NCI-H82 (cell line): Measurements from ENCODE around the gene CTH.
"Not testable (repeated sequence)": the region's sequence is repeated elsewhere in the genome, so short reads cannot be mapped to it uniquely, and the experiment has no call there.

Source experiments
- DNase-seq: peaks from one replicate; lab custom pipeline; 2025; lab: John Stamatoyannopoulos, UW

CTH gene

DNA sequence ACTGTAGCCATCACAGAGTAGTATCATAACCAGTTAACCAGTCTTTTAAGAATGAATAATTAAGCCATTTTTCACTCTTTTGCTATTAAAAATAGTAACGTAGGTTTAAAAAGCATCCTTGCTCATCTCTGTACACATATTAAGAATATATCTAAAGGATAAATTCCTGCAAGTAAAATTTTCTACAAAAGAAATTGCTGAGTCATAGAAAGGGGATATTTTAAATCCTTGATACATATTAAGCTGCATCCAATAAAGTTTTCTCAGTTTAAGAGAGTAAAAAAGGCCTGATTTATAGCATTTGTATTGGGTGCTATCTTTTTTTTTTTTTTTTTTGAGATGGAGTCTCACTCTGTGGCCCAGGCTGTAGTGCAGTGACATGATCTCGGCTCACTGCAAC is 1.9 kb upstream of the CTH start:
- no peak for DNase-seq

GRCh38 chr1:70411360-70411844 is 334 bp downstream of the CTH start:
- DNase-seq: no peak

- no peak for DNase-seq
These were observed 4.8 kb downstream of the CTH start for GRCh38 chr1:70415882-70416281.

DNA sequence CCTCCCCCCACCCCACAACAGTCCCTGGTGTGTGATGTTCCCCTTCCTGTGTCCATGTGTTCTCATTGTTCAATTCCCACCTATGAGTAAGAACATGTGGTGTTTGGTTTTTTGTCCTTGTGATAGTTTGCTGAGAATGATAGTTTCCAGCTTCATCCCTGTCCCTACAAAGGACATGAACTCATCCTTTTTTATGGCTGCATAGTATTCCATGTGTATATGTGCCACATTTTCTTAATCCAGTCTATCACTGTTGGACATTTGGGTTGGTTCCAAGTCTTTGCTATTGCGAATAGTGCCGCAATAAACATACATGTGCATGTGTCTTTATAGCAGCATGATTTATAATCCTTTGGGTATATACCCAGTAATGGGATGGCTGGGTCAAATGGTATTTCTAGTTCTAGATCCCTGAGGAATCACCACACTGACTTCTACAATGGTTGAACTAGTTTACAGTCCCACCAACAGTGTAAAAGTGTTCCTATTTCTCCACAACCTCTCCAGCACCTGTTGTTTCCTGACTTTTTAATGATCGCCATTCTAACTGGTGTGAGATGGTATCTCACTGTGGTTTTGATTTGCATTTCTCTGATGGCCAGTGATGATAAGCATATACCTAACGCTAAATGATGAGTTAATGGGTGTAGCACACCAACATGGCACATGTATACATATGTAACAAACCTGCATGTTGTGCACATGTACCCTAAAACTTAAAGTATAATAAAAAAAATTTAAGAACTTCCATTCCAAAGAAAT is 8.1 kb downstream of the CTH start:
- not testable (repeated sequence) for DNase-seq

- no peak for DNase-seq
These were observed 9.3 kb downstream of the CTH start for GRCh38 chr1:70420320-70420719.

DNA sequence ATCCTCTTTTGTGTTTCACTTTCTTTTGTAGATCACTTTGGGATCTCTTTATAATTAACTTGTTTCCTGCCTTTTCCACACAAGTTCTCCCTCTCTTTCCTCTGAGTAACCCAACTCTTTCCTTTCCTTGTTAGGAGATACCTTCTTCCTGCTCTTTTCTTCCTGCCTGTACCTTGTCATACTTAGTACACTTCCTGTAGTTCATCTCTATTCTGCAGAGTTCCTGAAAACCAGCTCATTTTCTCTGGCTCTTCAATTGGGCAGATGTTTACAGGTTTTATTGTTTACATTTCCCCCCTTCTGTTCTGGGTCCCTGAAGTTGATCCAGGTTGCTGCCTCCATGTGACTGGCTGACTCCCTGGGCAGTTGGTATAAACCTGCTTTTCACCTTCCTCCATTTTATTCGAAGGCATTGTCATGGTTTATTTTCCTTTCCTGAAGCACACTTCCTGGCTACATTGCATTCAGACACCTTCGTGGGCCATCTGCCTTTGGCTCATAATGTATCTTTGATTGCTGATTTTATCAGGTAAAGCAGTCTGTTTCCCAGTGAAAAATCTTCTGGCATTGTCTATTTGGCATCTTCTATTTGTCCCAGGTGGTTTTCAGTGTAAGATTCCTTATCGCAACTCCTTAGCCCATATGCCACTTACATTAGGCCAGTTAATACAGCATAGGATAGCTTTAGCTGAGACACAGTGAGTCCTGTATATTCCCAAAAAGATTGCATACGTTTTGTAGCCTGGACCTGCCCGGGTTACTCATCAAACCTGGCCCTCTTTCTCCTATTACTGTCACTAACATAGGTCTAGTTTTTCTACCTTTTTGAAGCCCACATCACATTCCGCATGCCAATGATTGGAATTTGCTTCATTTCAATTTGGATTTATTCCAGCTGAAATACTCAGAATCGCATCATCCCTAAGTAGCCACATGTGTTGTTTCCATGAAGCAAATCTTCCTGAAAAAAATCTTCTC is 15.4 kb downstream of the CTH start:
- DNase-seq: no peak

DNA sequence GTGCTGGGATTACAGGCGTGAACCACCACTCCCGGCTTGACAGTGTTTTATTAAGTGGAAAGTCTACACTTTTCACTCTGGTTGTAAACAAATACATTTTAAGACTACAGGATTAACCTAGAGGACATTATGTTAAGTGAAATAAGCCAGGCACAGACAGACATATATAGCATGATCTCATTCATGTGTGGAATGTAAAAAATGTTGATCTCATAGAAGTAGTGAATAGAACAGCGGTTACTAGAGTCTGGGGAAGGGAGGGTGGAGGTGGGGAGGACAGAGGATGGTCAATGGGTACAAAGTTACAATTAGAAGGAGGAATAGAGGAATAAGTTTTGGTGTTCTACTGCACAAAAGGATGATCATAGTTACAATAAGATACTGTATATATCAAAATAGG is 16.9 kb downstream of the CTH start:
- DNase-seq: no peak

DNA sequence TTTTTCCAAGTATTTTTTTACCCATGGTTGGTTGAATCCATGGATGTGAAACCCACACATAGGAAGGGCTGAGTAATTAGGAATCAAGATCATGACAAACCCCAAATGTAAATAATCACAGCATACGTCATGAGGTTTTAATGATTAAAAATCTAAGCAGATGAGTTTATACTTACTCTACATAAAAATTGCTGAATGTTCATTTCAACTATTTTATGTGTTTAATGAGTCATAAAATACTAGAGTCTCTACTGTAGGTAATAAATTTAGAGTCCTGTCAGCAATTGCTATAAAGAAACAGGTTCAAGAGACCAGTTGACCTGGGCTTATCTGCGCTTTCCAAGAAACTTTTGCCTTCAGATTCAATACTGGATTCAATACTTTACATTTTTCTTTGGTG is 18.2 kb downstream of the CTH start:
- DNase-seq: no peak

DNA sequence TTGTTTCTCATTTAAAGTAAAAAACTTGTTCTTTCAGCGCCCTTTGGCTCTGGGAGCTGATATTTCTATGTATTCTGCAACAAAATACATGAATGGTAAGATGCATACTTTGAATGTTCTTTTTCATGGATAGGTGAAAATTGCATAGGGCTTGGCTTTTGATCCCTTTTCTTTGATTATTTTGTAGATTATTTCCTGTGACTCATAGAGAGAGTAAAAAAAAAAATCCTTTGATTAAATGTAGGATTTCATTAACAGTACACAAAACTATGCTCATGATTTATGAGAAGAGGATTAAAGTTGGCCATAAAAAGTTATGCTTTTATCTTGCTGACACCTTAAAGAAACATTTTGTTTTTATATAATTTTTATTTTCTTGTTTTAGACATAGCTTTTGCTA is 18.7 kb downstream of the CTH start:
- no peak for DNase-seq

- no peak for DNase-seq
These were observed 20.2 kb downstream of the CTH start for GRCh38 chr1:70431317-70431716.

- DNase-seq: no peak
These were observed 20.8 kb downstream of the CTH start for GRCh38 chr1:70431874-70432273.

DNA sequence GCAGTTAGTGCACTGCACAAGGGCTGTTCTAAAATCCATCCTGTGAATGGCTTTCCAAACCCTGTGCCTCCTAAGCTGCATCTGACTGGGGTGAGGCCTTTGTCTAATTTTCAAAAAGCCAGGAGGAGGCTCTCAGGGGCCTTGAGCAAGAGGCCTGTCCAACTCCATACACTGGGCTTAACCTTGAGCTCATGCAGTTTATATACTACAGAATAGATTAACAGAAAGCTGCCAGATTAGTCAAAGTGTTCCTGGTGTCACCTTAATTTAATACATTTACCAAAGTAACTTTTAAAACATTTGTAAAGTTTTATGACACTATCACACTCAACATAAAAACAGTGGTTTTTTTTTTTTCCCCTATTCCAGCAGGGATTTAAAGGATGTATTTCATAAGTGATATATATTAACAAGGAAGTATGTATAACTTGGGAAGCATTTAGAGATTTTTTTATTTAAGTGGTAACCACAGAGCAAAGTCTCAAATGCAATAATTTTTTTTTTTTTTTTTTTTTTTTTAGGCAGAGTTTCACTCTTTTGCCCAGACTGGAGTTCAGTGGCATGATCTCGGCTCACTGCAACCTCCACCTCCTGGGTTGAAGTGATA is 23.3 kb downstream of the CTH start:
- DNase-seq: peak; percentile 5

- DNase-seq: no peak
These were observed 25.7 kb downstream of the CTH start for GRCh38 chr1:70436622-70437251.

GRCh38 chr1:70438529-70438928 is 27.5 kb downstream of the CTH start:
- no peak for DNase-seq

GRCh38 chr1:70440642-70441391 is 29.7 kb downstream of the CTH start:
- no peak for DNase-seq

GRCh38 chr1:70441392-70442035 is 30.4 kb downstream of the CTH start:
- no peak for DNase-seq

- no peak for DNase-seq
These were observed 31.4 kb downstream of the CTH start for GRCh38 chr1:70442490-70442889.

- no peak for DNase-seq
These were observed 32.7 kb downstream of the CTH start for GRCh38 chr1:70443739-70444138.

DNA sequence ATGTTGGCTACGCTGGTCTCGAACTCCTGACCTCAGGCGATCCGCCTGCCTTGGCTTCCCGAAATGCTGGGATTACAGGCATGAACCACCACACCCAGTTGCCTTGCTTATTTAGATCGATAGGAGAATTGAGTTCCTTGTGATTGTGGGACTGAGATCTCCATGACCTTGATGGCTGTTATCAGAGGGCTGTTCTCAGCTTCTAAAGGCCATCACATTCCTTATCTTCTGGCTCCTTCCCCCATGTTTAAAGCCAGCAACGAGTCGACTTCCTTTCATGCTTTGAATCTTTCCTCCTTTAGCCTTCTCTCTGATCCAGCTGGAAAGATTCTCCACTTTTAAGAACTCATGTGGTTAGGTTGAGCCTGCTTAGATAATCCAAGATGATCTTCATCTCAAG is 38.0 kb downstream of the CTH start:
- DNase-seq: no peak

DNA sequence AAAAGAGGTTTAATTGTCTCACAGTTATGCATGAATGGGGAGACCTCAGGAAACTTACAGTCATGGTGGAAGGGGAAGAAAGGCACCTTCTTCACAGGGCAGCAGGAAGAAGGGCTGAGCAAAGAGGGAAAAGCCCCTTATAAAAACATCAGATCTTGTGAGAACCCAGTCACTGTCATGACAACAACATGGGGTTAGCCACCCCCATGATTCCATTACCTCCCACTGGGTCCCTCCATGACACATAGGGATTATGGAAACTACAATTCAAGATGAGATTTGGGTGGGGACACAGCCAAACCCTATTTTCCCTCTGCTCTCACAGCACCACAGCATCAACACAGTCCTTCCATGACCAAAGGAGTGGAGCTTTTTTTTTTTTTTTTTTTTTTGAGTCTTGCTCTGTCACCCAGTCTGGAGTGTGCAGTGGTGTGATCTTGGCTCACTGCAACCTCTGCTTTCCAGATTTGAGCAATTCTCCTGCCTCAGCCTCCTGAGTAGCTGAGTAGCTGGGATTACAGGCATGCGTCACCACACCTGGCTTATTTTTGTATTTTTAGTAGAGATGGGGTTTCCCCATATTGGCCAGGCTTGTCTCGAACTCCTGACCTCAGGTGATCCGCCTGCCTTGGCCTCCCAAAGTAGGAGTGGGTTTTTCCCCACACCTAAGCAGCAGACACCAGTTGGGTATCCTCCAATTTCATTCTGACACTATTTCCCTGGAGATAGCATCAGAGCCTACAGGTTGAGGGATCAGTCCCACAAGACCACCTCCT is 41.3 kb downstream of the CTH start:
- DNase-seq: not testable (repeated sequence)
